GM23248 (cell line): ENCODE measurements around the gene TM4SF20.

Source experiments
- EZH2 ChIP-seq: fragments of 200-600 bp; sonication (generic); IDR thresholded peaks from 2 replicates; pipeline ENCODE4 v1.6.1; 2018; ENCODE audit warnings: antibody characterized with exemption, mild to moderate bottlenecking; ENCODE audit not compliant: insufficient read depth, poor library complexity, severe bottlenecking
- EZH2phosphoT487 ChIP-seq: fragments of 200-600 bp; sonication (generic); IDR thresholded peaks from 2 replicates; pipeline ENCODE4 v1.6.1; 2018; ENCODE audit warnings: antibody characterized with exemption, moderate library complexity, mild to moderate bottlenecking, low read depth; ENCODE audit not compliant: insufficient read depth

DNA sequence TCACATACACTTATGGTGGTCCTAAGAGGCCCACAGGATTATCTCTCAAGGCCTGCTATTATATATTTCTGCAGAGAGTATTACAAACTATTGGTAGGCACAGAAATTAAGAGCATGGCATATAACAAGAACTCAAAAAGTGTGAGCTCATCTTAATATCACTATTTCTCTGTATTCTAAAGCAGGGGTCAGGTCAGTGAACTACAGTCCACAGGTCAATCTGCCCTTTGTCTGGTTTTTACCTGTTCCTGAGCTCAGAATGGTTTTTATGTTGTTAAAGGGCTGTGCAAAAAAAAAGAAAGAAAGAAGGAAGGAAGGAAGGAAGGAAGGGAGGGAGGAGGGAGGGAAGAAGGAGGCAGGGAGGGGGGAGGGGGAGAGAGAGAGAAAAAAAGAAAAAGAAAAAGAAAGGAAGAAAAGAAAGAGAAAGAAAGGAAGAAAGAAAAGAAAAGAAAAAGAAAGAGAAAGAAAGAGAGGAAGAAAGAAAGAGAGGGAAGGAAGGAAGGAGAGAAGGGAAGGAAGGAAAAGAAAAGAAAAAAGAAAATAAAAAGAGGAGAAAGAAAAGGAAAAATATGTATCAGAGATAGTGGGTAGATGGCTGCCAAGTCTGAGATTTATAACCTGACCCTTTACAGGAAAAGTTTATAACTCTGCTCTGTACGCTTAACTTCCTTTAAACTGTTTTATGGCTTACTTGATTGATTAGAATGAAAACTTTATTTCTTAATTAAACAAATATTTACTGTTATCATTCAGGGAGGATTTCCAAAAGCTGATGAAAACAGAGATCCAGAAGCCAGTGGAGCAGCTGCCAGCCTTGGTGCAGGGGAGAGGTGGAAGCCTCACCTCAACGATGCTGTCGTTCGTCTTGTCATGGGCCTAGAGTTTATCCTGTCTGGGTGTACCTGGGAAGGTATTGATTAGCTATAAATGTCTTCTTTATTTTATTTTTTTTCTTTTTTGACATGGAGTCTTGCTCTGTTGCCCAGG lies 19.9 kb upstream of the TM4SF20 start:
- no peak for TF ChIP-seq EZH2phosphoT487
- TF ChIP-seq EZH2, result no peak
